PC-9 (cell line): Measurements from ENCODE around the gene SSNA1.

Source experiments
- CTCF ChIP-seq: fragments of 200-600 bp; sonication (generic); conservative IDR thresholded peaks from 2 replicates; pipeline ENCODE4 v1.6.1; 2017; ENCODE audit warnings: mixed run types, antibody characterized with exemption, mild to moderate bottlenecking, moderate library complexity
- EZH2 ChIP-seq: fragments of 200-600 bp; sonication (generic); IDR thresholded peaks from 2 replicates; pipeline ENCODE4 v1.8.0; 2017; ENCODE audit warnings: antibody characterized with exemption, low read depth

GRCh38 chr9:137160054-137160425 is 28.4 kb upstream of the SSNA1 start:
- TF ChIP-seq CTCF (no peak), EZH2 (no peak)
